Measurements from ENCODE around the gene DRD4.
"Not testable (repeated sequence)": the region's sequence is repeated elsewhere in the genome, so short reads cannot be mapped to it uniquely, and the experiment has no call there.

Gene DRD4

GRCh38 chr11:680476-680875 is 43.4 kb downstream of the DRD4 start:
- no peak for DNase-seq (ENCODE audit: low spot score)

GRCh38 chr11:680970-681369 is 43.9 kb downstream of the DRD4 start:
- DNase-seq (ENCODE audit: low spot score), result no peak

- no peak for DNase-seq (ENCODE audit: low spot score)
Observed at GRCh38 chr11:686451-687243, 49.6 kb downstream of the DRD4 start.

GRCh38 chr11:687751-688150 is 50.7 kb downstream of the DRD4 start:
- DNase-seq (ENCODE audit: low spot score), result no peak

GRCh38 chr11:688681-689080 is 51.6 kb downstream of the DRD4 start:
- no peak for DNase-seq (ENCODE audit: low spot score)

GRCh38 chr11:689625-690024 is 52.6 kb downstream of the DRD4 start:
- no peak for DNase-seq (ENCODE audit: low spot score)

- not testable (repeated sequence) for DNase-seq (ENCODE audit: low spot score)
Observed at GRCh38 chr11:690244-690643, 53.2 kb downstream of the DRD4 start.
